K562 (cell line): ENCODE measurements around the gene HP.

Experiments used
- CBX3 ChIP-seq, 2 experiments: IDR thresholded peaks; 1 replicate in 1 of 2; 2 replicates in 1 of 2; pipeline ENCODE4 v1.6.1; 2012; ENCODE audit warnings: inconsistent platforms in 2 of 2, low read length in 2 of 2, borderline replicate concordance in 1 of 2, control low read depth in 1 of 2
- EGR1 ChIP-seq: fragments of 450-650 bp; conservative IDR thresholded peaks from 2 replicates; pipeline ENCODE4 v1.6.1; 2017; ENCODE audit warnings: mild to moderate bottlenecking
- HCFC1 ChIP-seq: IDR thresholded peaks from 2 replicates; pipeline ENCODE4 v1.6.1; 2012; ENCODE audit warnings: low read depth, low read length, improper control_type of control experiment
- JUN ChIP-seq, 2 experiments: sonication (generic) in 1 of 2; formaldehyde crosslinking in 1 of 2; IDR thresholded peaks; 2 replicates each; pipeline versions ENCODE4 v1.6.1 to v1.8.0; 2012 to 2022; ENCODE audit warnings: borderline replicate concordance in 2 of 2, mild to moderate bottlenecking in 2 of 2, improper control_type of control experiment in 1 of 2, low read depth in 1 of 2, low read length in 1 of 2, missing genetic modification reagents in 1 of 2
- KAT7 ChIP-seq: sonication (generic); formaldehyde crosslinking; IDR thresholded peaks from 2 replicates; pipeline ENCODE4 v1.8.0; 2022; ENCODE audit warnings: missing genetic modification reagents, mild to moderate bottlenecking, borderline replicate concordance
- POLR2G ChIP-seq: fragments of 200-400 bp; formaldehyde crosslinking; IDR thresholded peaks from 2 replicates; pipeline ENCODE4 v1.6.1; 2017; ENCODE audit warnings: low read depth, mild to moderate bottlenecking, antibody characterized with exemption, low read length, moderate library complexity
- RBBP5 ChIP-seq: fragments of 200-600 bp; sonication (generic); IDR thresholded peaks from 2 replicates; pipeline ENCODE4 v1.6.1; 2012; ENCODE audit warnings: borderline replicate concordance, mild to moderate bottlenecking, low read length, control low read depth, inconsistent platforms; ENCODE audit not compliant: insufficient read depth, poor library complexity, severe bottlenecking
- SMARCA5 ChIP-seq: fragments of 450-650 bp; IDR thresholded peaks from 2 replicates; pipeline ENCODE4 v1.6.1; 2016
- SREBF2 ChIP-seq: sonication (generic); formaldehyde crosslinking; IDR thresholded peaks from 2 replicates; pipeline ENCODE4 v1.4.0; 2020; ENCODE audit warnings: mild to moderate bottlenecking, missing genetic modification reagents
- ZFP1 ChIP-seq: fragments of 450-650 bp; formaldehyde crosslinking; IDR thresholded peaks from 2 replicates; pipeline ENCODE4 v1.4.0; 2020; ENCODE audit warnings: mild to moderate bottlenecking, mixed read lengths
- ZNF518B ChIP-seq: fragments of 250-450 bp; sonication (Bioruptor Pico); IDR thresholded peaks from 2 replicates; pipeline ENCODE4 v1.5.0; 2021; ENCODE audit warnings: mild to moderate bottlenecking, moderate library complexity
- TF ChIP-seq, protein P1 (sequence below), 3 experiments: IDR thresholded peaks in 2 of 3; conservative IDR thresholded peaks in 1 of 3; 2 replicates each; pipeline ENCODE4 v1.5.1; 2011 to 2012; ENCODE audit warnings: low read length in 3 of 3, mild to moderate bottlenecking in 3 of 3, control low read depth in 2 of 3, improper control_type of control experiment in 1 of 3, inconsistent platforms in 1 of 3, low read depth in 1 of 3, mixed read lengths in 1 of 3, moderate library complexity in 1 of 3; ENCODE audit not compliant: insufficient read depth in 2 of 3

DNA sequence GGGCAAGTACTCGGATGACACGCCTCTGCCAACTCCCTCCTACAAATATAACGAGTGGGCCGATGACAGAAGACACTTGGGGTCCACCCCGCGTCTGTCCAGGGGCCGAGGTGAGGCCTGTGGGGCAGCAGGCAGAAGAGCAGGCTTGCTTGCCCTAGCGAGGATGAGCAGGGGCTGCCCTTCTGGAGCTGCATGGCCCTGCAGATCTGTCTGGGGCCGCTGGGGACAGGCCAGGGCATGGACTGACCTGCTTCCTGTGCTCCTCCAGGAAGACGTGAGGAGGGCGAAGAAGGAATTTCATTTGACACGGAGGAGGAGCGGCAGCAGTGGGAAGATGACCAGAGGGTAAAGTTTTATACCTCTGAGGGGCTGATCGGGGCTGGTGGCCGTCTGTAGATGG is 44.6 kb downstream of the HP start:
- no peak for TF ChIP-seq KAT7 (CRISPR knock-in tag)
- TF ChIP-seq, protein P1, sequence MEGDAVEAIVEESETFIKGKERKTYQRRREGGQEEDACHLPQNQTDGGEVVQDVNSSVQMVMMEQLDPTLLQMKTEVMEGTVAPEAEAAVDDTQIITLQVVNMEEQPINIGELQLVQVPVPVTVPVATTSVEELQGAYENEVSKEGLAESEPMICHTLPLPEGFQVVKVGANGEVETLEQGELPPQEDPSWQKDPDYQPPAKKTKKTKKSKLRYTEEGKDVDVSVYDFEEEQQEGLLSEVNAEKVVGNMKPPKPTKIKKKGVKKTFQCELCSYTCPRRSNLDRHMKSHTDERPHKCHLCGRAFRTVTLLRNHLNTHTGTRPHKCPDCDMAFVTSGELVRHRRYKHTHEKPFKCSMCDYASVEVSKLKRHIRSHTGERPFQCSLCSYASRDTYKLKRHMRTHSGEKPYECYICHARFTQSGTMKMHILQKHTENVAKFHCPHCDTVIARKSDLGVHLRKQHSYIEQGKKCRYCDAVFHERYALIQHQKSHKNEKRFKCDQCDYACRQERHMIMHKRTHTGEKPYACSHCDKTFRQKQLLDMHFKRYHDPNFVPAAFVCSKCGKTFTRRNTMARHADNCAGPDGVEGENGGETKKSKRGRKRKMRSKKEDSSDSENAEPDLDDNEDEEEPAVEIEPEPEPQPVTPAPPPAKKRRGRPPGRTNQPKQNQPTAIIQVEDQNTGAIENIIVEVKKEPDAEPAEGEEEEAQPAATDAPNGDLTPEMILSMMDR (IDR thresholded peaks at IDR 0.05 in 2 of 3, conservative IDR thresholded peaks at IDR 0.05 in 1 of 3; ENCODE audit: insufficient read depth in 2 of 3, low read depth in 1 of 3, low read length in 3 of 3): no peak
- TF ChIP-seq HCFC1: no peak
- TF ChIP-seq ZFP1 (CRISPR knock-in tag): no peak
- no peak for TF ChIP-seq SMARCA5
- no peak for TF ChIP-seq CBX3 (IDR thresholded peaks at IDR 0.05; ENCODE audit: borderline replicate concordance in 1 of 2, low read length in 2 of 2)
- no peak for TF ChIP-seq ZNF518B (CRISPR knock-in tag)
- TF ChIP-seq SREBF2 (CRISPR knock-in tag): no peak
- no peak for TF ChIP-seq EGR1
- no peak for TF ChIP-seq POLR2G
- no peak for TF ChIP-seq JUN (IDR thresholded peaks at IDR 0.05; ENCODE audit: borderline replicate concordance, low read depth, low read length)
- no peak for TF ChIP-seq JUN (CRISPR knock-in tag; IDR thresholded peaks at IDR 0.05; ENCODE audit: borderline replicate concordance)
- no peak for TF ChIP-seq RBBP5
